ENCODE data around the gene PTPN9. TPM values are rescaled to one million over a fixed set of nuclear protein-coding genes. Genes with fewer than 3 reads are reported as not detected.
A peak's percentile ranks its signal among the peaks of the same experiment; 100 is the strongest.
"Not testable (repeated sequence)": the region's sequence is repeated elsewhere in the genome, so short reads cannot be mapped to it uniquely, and the experiment has no call there.

PTPN9 gene
- total RNA-seq, 1 donor from 2014 or later = 12.6 TPM

GRCh38 chr15:75449585-75450306, 129.4 kb downstream of the PTPN9 start:
- DNase-seq (ENCODE audit: low read depth) = no peak
- no peak for FAIRE-seq
- peak overlapping the region; percentile 93 for H3K4me3 ChIP-seq (ENCODE audit: low read depth, low read length)
- TF ChIP-seq CTCF (IDR thresholded peaks at IDR 0.05; ENCODE audit: insufficient read depth, low read length, severe bottlenecking) = no peak
- H3K36me3 ChIP-seq (ENCODE audit: control insufficient read depth, insufficient read depth, low read length) = peaks cover 4% of the 10 kb centered on the region
- no peaks in the 10 kb centered on the region for H3K27me3 ChIP-seq (ENCODE audit: control insufficient read depth, insufficient read depth, low read length)

GRCh38 chr15:75448171-75448570, 130.9 kb downstream of the PTPN9 start:
- H3K27me3 ChIP-seq (ENCODE audit: control insufficient read depth, insufficient read depth, low read length); DNase-seq (ENCODE audit: low read depth): not testable (repeated sequence)

GRCh38 chr15:75446151-75446550, 133.0 kb downstream of the PTPN9 start:
- FAIRE-seq (no peak), DNase-seq (ENCODE audit: low read depth) (no peak)
- TF ChIP-seq CTCF (IDR thresholded peaks at IDR 0.05; ENCODE audit: insufficient read depth, low read length, severe bottlenecking) = no peak
- Histone ChIP-seq H3K27me3 (ENCODE audit: control insufficient read depth, insufficient read depth, low read length) (no peaks in the 10 kb centered on the region), H3K36me3 (ENCODE audit: control insufficient read depth, insufficient read depth, low read length) (peaks cover 6% of the 10 kb centered on the region), H3K4me3 (ENCODE audit: low read depth, low read length) (no peak overlapping the region)

More at GRCh38 chr15:75448171-75448570, 130.9 kb downstream of the PTPN9 start:
- FAIRE-seq; H3K4me3 ChIP-seq (ENCODE audit: low read depth, low read length); H3K36me3 ChIP-seq (ENCODE audit: control insufficient read depth, insufficient read depth, low read length): not testable (repeated sequence)

- H3K4me3 ChIP-seq (ENCODE audit: low read depth, low read length); FAIRE-seq; DNase-seq (ENCODE audit: low read depth); H3K27me3 ChIP-seq (ENCODE audit: control insufficient read depth, insufficient read depth, low read length); H3K36me3 ChIP-seq (ENCODE audit: control insufficient read depth, insufficient read depth, low read length): not testable (repeated sequence)
Observed at GRCh38 chr15:75445324-75445723, 133.8 kb downstream of the PTPN9 start.

GRCh38 chr15:75443972-75444453, 135.1 kb downstream of the PTPN9 start:
- FAIRE-seq; H3K27me3 ChIP-seq (ENCODE audit: control insufficient read depth, insufficient read depth, low read length); H3K36me3 ChIP-seq (ENCODE audit: control insufficient read depth, insufficient read depth, low read length); H3K4me3 ChIP-seq (ENCODE audit: low read depth, low read length): not testable (repeated sequence)
- peak; percentile 58 for DNase-seq (ENCODE audit: low read depth)

- TF ChIP-seq CTCF (IDR thresholded peaks at IDR 0.05; ENCODE audit: insufficient read depth, low read length, severe bottlenecking) = no peak
- H3K27me3 ChIP-seq (ENCODE audit: control insufficient read depth, insufficient read depth, low read length) = no peaks in the 10 kb centered on the region
- H3K4me3 ChIP-seq (ENCODE audit: low read depth, low read length) = no peak overlapping the region
Observed at GRCh38 chr15:75437721-75438120, 141.4 kb downstream of the PTPN9 start.

GRCh38 chr15:75436881-75437280, 142.2 kb downstream of the PTPN9 start:
- Histone ChIP-seq H3K36me3 (ENCODE audit: control insufficient read depth, insufficient read depth, low read length) (no peaks in the 10 kb centered on the region), H3K27me3 (ENCODE audit: control insufficient read depth, insufficient read depth, low read length) (no peaks in the 10 kb centered on the region), H3K4me3 (ENCODE audit: low read depth, low read length) (no peak overlapping the region)
- FAIRE-seq (peak; percentile 7), DNase-seq (ENCODE audit: low read depth) (peak; percentile 67)
- TF ChIP-seq CTCF (IDR thresholded peaks at IDR 0.05; ENCODE audit: insufficient read depth, low read length, severe bottlenecking) = no peak

More at GRCh38 chr15:75437721-75438120, 141.4 kb downstream of the PTPN9 start:
- no peaks in the 10 kb centered on the region for H3K36me3 ChIP-seq (ENCODE audit: control insufficient read depth, insufficient read depth, low read length)
- DNase-seq (ENCODE audit: low read depth) (no peak), FAIRE-seq (no peak)
